Small intestine (tissue), 7 donors: ENCODE results near the gene MAPT. TPM values are rescaled to one million over a fixed set of nuclear protein-coding genes. Genes with fewer than 3 reads are reported as not detected.

ENCODE experiments used
- DNase-seq, 2 donors: peaks; one replicate each; pipeline versions ENCODE4 v3.0.0 to v3.0.0-alpha.2; 2013
- FAIRE-seq: peaks from 2 replicates; lab custom pipeline; 2012; peaks lifted over from hg19 to GRCh38; lab: Jason Lieb, UNC
- H3K27ac ChIP-seq, 3 donors: one replicate each; pipeline ENCODE4 v1.5.1; 2013; ENCODE audit warnings: low read length in 2 of 3, mild to moderate bottlenecking in 2 of 3, control low read depth in 1 of 3, inconsistent platforms in 1 of 3, low read depth in 1 of 3, moderate library complexity in 1 of 3
- H3K27me3 ChIP-seq, 3 donors: one replicate each; pipeline ENCODE4 v1.6.1; 2013; ENCODE audit warnings: low read length in 3 of 3, inconsistent platforms in 1 of 3; ENCODE audit not compliant: control insufficient read depth in 3 of 3, insufficient read depth in 3 of 3
- H3K36me3 ChIP-seq, 3 donors: one replicate each; pipeline ENCODE4 v1.6.1; 2013; ENCODE audit warnings: low read length in 3 of 3, inconsistent platforms in 1 of 3, low read depth in 1 of 3, mild to moderate bottlenecking in 1 of 3, moderate library complexity in 1 of 3; ENCODE audit not compliant: control insufficient read depth in 3 of 3, insufficient read depth in 2 of 3
- H3K4me1 ChIP-seq, 3 donors: one replicate each; pipeline ENCODE4 v1.6.1; 2013; ENCODE audit warnings: low read length in 2 of 3, inconsistent platforms in 1 of 3, low read depth in 1 of 3, mild to moderate bottlenecking in 1 of 3, moderate library complexity in 1 of 3; ENCODE audit not compliant: control insufficient read depth in 3 of 3, insufficient read depth in 2 of 3
- H3K4me3 ChIP-seq, 3 donors: one replicate each; pipeline ENCODE4 v1.5.1; 2013; ENCODE audit warnings: low read length in 3 of 3, control low read depth in 1 of 3, inconsistent platforms in 1 of 3, low read depth in 1 of 3, mild to moderate bottlenecking in 1 of 3, moderate library complexity in 1 of 3
- H3K9me3 ChIP-seq, 2 donors: one replicate each; pipeline ENCODE4 v1.6.1; 2013; ENCODE audit warnings: low read depth in 1 of 2, low read length in 1 of 2; ENCODE audit not compliant: control insufficient read depth in 2 of 2, insufficient read depth in 1 of 2
- WGBS, 3 donors: extraction: QIAGEN DNeasy Blood & Tissue Kit; methylation state at CpG; one replicate each; pipeline ENCODE4 v1.1.7; 2013; 5-methylcytosine and 5-hydroxymethylcytosine counted together
- polyA plus RNA-seq, 4 donors: library from polyadenylated mRNA; stranded (reverse) in 3 of 4; unstranded in 1 of 4; fragments of 200-250 nt in 3 of 4; fragments of 120-200 nt in 1 of 4; gene quantifications; one replicate each; pipeline versions ENCODE4 v1.2.1 to v1.2.3, GENCODE V29; 2013
- donor health status: healthy with polysubstance abuse.
- donor health status: control.
- donor health status: control.
- donor health status: Bipolar disorder and iron deficiency.
- donor health status: healthy.

Gene MAPT
- polyA plus RNA-seq, 4 donors = 0.54 to 6.0 (median 0.87) TPM; not detected in 1

DNA sequence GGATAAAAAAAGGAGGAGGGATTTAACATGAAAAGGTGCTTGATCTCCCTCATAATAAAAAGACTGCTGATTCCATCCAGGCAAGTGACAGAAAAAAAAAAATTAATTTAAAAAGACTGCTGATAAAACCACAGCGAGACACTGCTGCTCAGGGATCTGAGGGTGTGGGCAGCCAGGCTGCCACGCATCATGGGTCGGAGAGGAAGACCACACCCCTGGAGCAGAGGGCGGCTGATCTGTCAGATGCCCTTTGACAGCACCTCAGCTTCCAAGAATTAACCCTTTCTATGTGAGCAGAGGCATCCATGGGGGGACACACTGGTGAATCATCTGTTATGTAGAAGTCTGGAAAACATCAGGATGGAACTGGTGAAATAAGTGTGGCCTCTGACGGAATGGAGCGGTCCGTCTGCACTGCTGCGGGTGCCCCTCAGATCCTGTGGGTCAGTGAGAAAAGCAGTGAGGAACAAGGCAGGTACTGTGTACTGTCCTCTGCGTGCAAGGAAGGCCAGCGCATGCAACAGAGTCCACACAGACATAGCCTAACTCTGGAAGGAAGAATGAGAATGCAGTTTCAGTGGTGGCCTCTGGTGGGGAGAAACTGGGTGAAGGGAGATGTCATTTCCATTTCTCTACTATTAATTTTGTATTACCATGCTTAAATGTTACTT lies 19.8 kb downstream of the MAPT start:
- DNase-seq (no peak), FAIRE-seq (no peak)
- 49 to 59% (median 57%) methylated on average over 10 of the region's 10 CpGs for WGBS, 3 donors

DNA sequence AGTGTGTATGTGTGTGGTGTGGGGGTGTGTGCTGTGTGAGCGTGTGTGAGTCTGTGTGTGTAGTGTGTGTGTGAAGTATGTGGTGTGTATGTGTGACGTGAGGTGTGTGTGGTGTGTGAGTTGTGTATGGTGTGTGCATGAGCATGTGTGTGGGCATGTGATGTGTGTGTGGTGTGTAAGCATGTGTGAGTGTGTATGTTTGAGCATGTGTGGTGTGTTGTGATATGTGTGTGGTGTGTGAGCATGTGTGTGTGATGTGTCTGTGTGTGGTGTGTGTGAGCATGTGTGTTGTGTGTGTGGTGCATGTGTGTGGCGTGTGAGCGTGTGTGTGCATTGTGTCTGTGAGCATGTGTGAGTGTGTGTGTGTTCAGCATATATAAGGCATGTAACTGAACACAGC lies 20.9 kb downstream of the MAPT start:
- Histone ChIP-seq H3K36me3 (no peaks in the 10 kb centered on the region), H3K9me3 (peaks cover 0 to 8% of the 10 kb centered on the region in 2 donors), H3K27ac (no peak overlapping the region), H3K4me1 (no peaks in the 10 kb centered on the region), H3K4me3 (no peak overlapping the region), H3K27me3 (peaks cover 0 to 14% (median 0%) of the 10 kb centered on the region in 3 donors)
- DNase-seq (no peak), FAIRE-seq (no peak)
- 68 to 90% (median 83%) methylated on average over 4 of the region's 4 CpGs for whole genome bisulfite sequencing, 3 donors

More for the DNA sequence above, 19.8 kb downstream of the MAPT start:
- no peak overlapping the region for H3K27ac ChIP-seq
- H3K36me3 ChIP-seq = no peaks in the 10 kb centered on the region
- H3K9me3 ChIP-seq = peaks cover 0 to 8% of the 10 kb centered on the region in 2 donors
- H3K27me3 ChIP-seq = peaks cover 0 to 18% (median 0%) of the 10 kb centered on the region in 3 donors
- no peaks in the 10 kb centered on the region for H3K4me1 ChIP-seq
- no peak overlapping the region for H3K4me3 ChIP-seq

DNA sequence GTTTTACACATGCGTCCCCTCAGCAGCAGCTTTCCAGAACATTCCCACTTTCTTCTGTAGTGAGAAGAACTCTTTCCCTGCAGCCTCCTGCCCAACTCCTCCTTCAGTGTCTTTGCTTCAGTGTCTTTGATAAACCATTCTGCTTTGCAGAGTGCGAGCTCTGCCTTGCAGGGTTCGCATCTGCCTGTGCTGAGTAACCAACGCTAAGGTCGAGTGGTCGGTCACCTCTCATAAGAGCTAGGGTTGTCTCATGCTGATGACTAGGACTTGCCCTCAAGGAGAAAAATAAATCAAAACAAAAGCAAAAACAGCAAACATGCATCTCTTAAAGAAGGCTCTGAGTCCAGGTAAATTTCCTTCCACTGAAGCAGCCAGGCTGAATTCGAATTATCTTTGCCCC lies 22.7 kb downstream of the MAPT start:
- WGBS, 3 donors = 65 to 74% (median 69%) methylated on average over 7 of the region's 7 CpGs
- peaks cover 0 to 9% (median 0%) of the 10 kb centered on the region in 3 donors for H3K27me3 ChIP-seq
- H3K4me1 ChIP-seq = no peaks in the 10 kb centered on the region
- H3K9me3 ChIP-seq = peaks cover 0 to 8% of the 10 kb centered on the region in 2 donors
- H3K36me3 ChIP-seq = no peaks in the 10 kb centered on the region
- no peak for DNase-seq
- H3K4me3 ChIP-seq = no peak overlapping the region
- no peak overlapping the region for H3K27ac ChIP-seq
- no peak for FAIRE-seq

DNA sequence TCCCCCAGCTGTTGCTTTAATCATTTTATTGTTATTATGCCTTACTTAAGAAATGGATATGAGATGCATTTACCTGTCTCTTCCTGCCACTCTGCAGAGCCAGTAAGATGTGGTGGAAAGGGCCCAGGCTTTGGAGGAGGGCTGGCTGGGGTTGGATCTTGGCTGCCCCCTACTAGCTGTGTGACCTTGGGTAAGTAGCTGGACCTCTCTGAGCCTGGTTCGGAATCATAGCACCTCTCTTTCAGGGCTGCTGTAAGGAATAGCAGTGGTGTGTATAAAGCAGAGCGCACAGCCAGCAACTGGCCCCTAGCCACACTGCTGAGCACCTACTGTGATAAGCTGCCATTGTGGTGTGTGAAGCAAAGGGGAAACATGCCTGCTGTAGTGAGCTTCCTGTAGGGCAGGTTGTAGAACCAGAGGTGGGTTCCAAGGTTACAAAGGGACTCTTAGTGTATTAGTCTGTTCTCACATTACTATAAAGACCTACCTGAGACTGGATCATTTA lies 23.9 kb downstream of the MAPT start:
- H3K36me3 ChIP-seq = no peaks in the 10 kb centered on the region
- WGBS, 3 donors = 84 to 92% (median 84%) methylated on average over 2 of the region's 2 CpGs
- H3K4me3 ChIP-seq = no peak overlapping the region
- H3K27me3 ChIP-seq = peaks cover 0 to 11% (median 0%) of the 10 kb centered on the region in 3 donors
- no peak for FAIRE-seq
- no peak overlapping the region for H3K27ac ChIP-seq
- peaks cover 0 to 5% of the 10 kb centered on the region in 2 donors for H3K9me3 ChIP-seq
- no peaks in the 10 kb centered on the region for H3K4me1 ChIP-seq
- no peak for DNase-seq

DNA sequence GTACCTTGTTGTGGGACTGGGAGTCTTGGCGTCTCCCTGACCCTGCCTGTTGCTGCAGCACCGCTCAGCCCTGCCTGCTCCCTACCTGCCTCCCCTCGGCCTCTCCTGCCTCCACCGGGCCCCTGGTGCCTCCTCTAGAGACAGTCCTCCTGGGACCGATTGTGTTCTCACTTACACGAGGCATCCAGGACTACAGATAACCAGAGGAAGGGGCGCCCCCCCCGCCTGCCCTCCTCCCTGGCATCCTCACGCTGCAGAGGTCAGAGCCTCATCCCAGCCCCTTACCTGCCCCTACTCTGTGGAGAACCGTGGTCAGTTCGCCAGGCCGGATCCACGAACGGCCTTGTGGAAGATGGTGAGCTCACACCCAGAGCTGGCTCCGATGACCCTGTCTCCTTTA lies 24.8 kb downstream of the MAPT start:
- FAIRE-seq (no peak), DNase-seq (no peak)
- Histone ChIP-seq H3K9me3 (no peaks in the 10 kb centered on the region), H3K36me3 (no peaks in the 10 kb centered on the region), H3K4me3 (no peak overlapping the region), H3K4me1 (no peaks in the 10 kb centered on the region), H3K27ac (no peak overlapping the region), H3K27me3 (peaks cover 0 to 11% (median 0%) of the 10 kb centered on the region in 3 donors)
- WGBS, 3 donors = 73 to 78% (median 74%) methylated on average over 14 to 15 of the region's 15 CpGs

DNA sequence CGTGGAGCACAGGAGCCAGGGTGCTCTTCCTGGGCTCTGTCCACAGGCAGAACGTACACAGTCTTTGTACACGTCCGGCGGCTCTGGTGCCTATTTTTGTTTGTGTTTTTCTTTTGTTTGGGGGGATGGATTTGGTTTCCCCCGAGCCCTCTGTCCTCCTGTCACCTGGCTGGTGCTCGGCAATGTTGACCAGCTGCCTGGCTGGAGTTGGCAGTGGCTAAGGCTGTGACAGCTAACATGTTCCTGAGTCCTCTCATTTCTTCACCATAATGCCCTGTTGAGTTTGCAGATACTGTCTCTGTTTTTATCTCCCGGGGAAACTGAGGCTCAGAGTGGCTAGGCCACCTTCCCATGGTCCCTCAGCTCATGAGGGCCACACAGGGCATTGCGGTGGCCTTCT lies 25.7 kb downstream of the MAPT start:
- WGBS, 3 donors = 73 to 80% (median 75%) methylated on average over 9 of the region's 9 CpGs
- Histone ChIP-seq H3K4me1 (no peaks in the 10 kb centered on the region), H3K36me3 (no peaks in the 10 kb centered on the region), H3K27me3 (peaks cover 0 to 14% (median 0%) of the 10 kb centered on the region in 3 donors), H3K27ac (no peak overlapping the region), H3K9me3 (no peaks in the 10 kb centered on the region), H3K4me3 (no peak overlapping the region)
- DNase-seq (no peak), FAIRE-seq (no peak)

DNA sequence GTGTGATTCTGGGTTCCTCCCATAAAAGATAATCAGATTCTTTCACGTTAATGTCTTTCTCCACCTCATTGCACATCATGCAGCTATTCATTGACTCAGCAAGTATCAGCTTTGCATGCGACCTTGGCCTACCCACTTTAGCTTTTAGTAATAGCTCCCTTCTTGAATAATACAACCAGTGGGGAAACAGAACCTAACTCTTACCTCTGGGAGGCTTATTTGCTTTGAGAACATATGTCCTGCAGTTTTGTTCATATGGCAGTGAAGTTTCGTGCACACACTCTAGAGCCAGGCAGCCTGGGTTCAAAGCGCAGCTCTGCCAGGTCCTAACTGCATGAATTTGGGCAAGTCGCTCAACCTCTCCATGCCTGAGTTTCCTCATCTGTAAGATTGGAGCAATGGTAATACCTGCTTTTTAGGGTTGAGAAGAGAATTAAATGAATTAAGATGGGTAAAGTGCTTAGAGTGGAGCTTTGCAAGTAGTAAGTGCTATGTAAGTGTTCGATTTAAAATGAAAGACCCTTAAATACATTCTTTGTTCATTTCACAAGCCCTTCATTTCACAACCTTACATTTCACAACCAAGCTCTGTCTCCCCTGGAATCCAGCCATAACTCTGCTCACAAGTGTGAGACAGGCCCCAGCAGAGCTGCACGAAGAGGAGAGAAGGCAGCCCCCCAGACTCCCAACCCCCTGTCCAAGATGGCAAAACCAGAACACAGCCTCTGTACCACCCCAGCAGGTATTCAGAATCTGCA lies 29.3 kb downstream of the MAPT start:
- no peaks in the 10 kb centered on the region for H3K36me3 ChIP-seq
- WGBS, 3 donors = 73 to 79% (median 74%) methylated on average over 7 of the region's 7 CpGs
- FAIRE-seq = no peak
- H3K27me3 ChIP-seq = peaks cover 0 to 5% (median 0%) of the 10 kb centered on the region in 3 donors
- no peak for DNase-seq
- H3K9me3 ChIP-seq = peaks cover 0 to 13% of the 10 kb centered on the region in 2 donors
- H3K27ac ChIP-seq = no peak overlapping the region
- H3K4me3 ChIP-seq = no peak overlapping the region
- H3K4me1 ChIP-seq = no peaks in the 10 kb centered on the region

DNA sequence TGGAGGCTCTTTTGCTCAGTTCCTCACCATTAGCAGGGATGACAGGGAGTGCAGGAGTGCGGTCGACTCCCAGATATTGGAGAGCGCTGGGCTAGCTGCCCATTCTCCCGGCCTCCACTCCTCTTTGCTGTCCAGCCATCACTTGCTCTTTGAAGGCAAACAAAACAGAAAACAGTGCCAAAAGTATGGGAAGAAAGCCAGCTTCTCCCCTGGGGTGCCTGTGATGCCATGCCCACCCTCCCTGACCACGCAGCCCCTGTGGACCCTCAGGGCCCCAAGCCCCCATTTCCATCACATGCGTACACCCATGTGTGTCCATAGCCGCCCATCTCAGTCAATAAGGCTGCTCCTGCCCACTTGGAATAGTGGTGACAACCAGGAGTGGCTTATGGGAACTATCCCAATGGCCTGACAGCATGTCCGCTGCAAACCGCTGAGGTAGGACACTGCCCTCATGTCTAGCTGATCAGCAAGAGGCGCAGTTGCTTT lies 30.0 kb downstream of the MAPT start:
- H3K9me3 ChIP-seq = peaks cover 0 to 13% of the 10 kb centered on the region in 2 donors
- H3K27ac ChIP-seq = no peak overlapping the region
- 80 to 87% (median 85%) methylated on average over 10 of the region's 10 CpGs for WGBS, 3 donors
- H3K36me3 ChIP-seq = no peaks in the 10 kb centered on the region
- H3K4me3 ChIP-seq = no peak overlapping the region
- no peaks in the 10 kb centered on the region for H3K4me1 ChIP-seq
- H3K27me3 ChIP-seq = peaks cover 0 to 5% (median 0%) of the 10 kb centered on the region in 3 donors
- FAIRE-seq (no peak), DNase-seq (no peak)
